Thyroid gland (tissue), 4 donors: ENCODE measurements around the gene ASAP2. TPM values are rescaled to one million over a fixed set of nuclear protein-coding genes. Genes with fewer than 3 reads are reported as not detected.

Source experiments
- DNase-seq, 2 donors: peaks; one replicate each; pipeline ENCODE4 v3.0.0-alpha.2; 2019
- H3K27ac ChIP-seq, 3 donors: fragments of 200-600 bp; sonication (generic); 1 replicate in 2 of 3; 2 replicates in 1 of 3; pipeline ENCODE4 v1.5.1; 2016 to 2019; ENCODE audit warnings: mild to moderate bottlenecking in 1 of 3, moderate library complexity in 1 of 3
- H3K27me3 ChIP-seq: fragments of 200-600 bp; sonication (generic); one replicate; pipeline ENCODE4 v1.5.1; 2019
- H3K36me3 ChIP-seq, 2 donors: fragments of 200-600 bp; sonication (generic); one replicate each; pipeline ENCODE4 v1.5.1; 2016 to 2019
- H3K4me1 ChIP-seq, 2 donors: fragments of 200-600 bp; sonication (generic); one replicate each; pipeline ENCODE4 v1.5.1; 2017 to 2019
- H3K4me3 ChIP-seq, 3 donors: fragments of 200-600 bp; sonication (generic); replicated peaks in 1 of 3; 1 replicate in 2 of 3; 2 replicates in 1 of 3; pipeline ENCODE4 v1.5.1; 2016; ENCODE audit warnings: mild to moderate bottlenecking in 1 of 3
- H3K9me3 ChIP-seq: fragments of 200-600 bp; sonication (generic); one replicate; pipeline ENCODE4 v1.5.1; 2017
- POLR2A ChIP-seq, 2 donors: fragments of 450-650 bp; IDR thresholded peaks; one replicate each; pipeline ENCODE4 v1.6.1; 2017; ENCODE audit warnings: antibody characterized with exemption in 2 of 2, mild to moderate bottlenecking in 2 of 2, moderate library complexity in 1 of 2
- WGBS, 2 donors: methylation state at CpG; one replicate each; pipeline ENCODE4 v1.1.5; 2017; 5-methylcytosine and 5-hydroxymethylcytosine counted together
- intact Hi-C: fragments of 100-400 bp; cut with DNase I; formaldehyde crosslinking; loops from one replicate; pipeline ENCODE4 v1.15.1; 2023
- total RNA-seq, 4 donors: library from RNA; depleted of rRNA; stranded (reverse); fragments of >200 nt; gene quantifications; one replicate each; pipeline ENCODE4 v1.2.3, GENCODE V29; 2016
- TF ChIP-seq, protein P1 (sequence below), 6 experiments: fragments of 200-600 bp in 3 of 6; fragments of 450-650 bp in 3 of 6; sonication (generic) in 3 of 6; IDR thresholded peaks; one replicate each; pipeline ENCODE4 v1.5.1; 2016 to 2019; ENCODE audit warnings: antibody characterized with exemption in 6 of 6, mild to moderate bottlenecking in 2 of 6, inconsistent platforms in 1 of 6, moderate library complexity in 1 of 6

Gene ASAP2
- total RNA-seq, 4 donors from 2014 or later: 40.3 to 55.3 (median 47.3) TPM

DNA sequence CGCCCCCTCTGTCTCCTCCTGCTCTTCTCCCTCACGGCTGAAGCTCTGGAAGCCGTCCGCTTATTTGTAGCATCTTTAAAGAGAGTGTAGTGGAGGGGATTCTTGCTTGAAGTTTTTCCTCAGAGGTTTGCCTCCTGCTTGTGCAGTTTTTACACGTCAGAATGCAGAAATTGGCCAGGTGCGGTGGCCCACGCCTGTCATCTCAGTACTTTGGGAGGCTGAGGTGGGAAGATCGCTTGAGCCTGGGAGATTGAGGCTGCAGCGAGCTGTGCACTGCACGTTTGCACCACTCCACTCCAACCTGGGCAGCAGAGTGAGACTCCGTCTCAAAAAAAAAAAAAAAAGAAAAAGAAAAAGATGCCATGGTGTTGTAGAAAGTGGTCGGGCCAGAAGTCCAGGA is 147.7 kb downstream of the ASAP2 start:
- peaks cover 9 to 24% of the 10 kb centered on the region in 2 donors for H3K36me3 ChIP-seq
- 89 to 91% methylated on average over 12 of the region's 12 CpGs for WGBS, 2 donors
- no peak for DNase-seq
- TF ChIP-seq POLR2A (IDR thresholded peaks at IDR 0.05): no peak
- TF ChIP-seq, protein P1, sequence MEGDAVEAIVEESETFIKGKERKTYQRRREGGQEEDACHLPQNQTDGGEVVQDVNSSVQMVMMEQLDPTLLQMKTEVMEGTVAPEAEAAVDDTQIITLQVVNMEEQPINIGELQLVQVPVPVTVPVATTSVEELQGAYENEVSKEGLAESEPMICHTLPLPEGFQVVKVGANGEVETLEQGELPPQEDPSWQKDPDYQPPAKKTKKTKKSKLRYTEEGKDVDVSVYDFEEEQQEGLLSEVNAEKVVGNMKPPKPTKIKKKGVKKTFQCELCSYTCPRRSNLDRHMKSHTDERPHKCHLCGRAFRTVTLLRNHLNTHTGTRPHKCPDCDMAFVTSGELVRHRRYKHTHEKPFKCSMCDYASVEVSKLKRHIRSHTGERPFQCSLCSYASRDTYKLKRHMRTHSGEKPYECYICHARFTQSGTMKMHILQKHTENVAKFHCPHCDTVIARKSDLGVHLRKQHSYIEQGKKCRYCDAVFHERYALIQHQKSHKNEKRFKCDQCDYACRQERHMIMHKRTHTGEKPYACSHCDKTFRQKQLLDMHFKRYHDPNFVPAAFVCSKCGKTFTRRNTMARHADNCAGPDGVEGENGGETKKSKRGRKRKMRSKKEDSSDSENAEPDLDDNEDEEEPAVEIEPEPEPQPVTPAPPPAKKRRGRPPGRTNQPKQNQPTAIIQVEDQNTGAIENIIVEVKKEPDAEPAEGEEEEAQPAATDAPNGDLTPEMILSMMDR (IDR thresholded peaks at IDR 0.05): no peak
- peaks cover 0 to 14% of the 10 kb centered on the region in 2 donors for H3K4me1 ChIP-seq
- intact Hi-C loops: no loop called here
- H3K27me3 ChIP-seq: no peaks in the 10 kb centered on the region
- H3K27ac ChIP-seq: no peak overlapping the region
- H3K9me3 ChIP-seq: no peaks in the 10 kb centered on the region
- H3K4me3 ChIP-seq: no peak overlapping the region

DNA sequence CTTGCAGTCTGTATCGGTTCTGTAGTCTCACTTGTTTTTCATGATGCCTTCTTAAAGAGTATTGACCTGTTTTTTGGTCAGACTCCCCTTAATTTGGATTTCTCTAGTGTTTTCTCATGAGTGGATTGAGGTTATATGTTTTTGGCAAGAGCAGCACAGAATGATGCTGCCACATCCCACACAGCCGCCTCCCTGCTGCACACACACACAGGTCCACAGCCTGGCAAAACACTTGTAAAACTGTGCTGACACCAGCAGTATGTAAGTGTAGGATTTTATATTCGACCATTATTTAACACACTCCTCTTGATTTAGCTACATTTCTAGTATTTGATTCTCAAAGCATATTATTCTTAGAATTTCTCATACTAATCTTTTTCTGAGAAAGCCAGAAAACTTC is 148.7 kb downstream of the ASAP2 start:
- intact Hi-C loops: no loop called here
- WGBS, 2 donors: 83 to 88% methylated on average over 3 of the region's 3 CpGs
- no peak for DNase-seq

GRCh38 chr2:9355716-9356115 is 149.1 kb downstream of the ASAP2 start:
- no peak for DNase-seq
- intact Hi-C loops: no loop called here

More for the DNA sequence above, 148.7 kb downstream of the ASAP2 start:
- Histone ChIP-seq H3K4me1 (peaks cover 0 to 14% of the 10 kb centered on the region in 2 donors), H3K36me3 (peaks cover 9 to 24% of the 10 kb centered on the region in 2 donors), H3K4me3 (no peak overlapping the region), H3K9me3 (no peaks in the 10 kb centered on the region), H3K27ac (peak overlapping the region in 1 of 3 donors; percentile 8), H3K27me3 (no peaks in the 10 kb centered on the region)
- TF ChIP-seq, protein P1 (IDR thresholded peaks at IDR 0.05): no peak
- TF ChIP-seq POLR2A (IDR thresholded peaks at IDR 0.05): no peak

GRCh38 chr2:9356261-9356660 is 149.6 kb downstream of the ASAP2 start:
- Histone ChIP-seq H3K9me3 (no peaks in the 10 kb centered on the region), H3K27me3 (no peaks in the 10 kb centered on the region), H3K4me1 (peaks cover 0 to 14% of the 10 kb centered on the region in 2 donors), H3K27ac (peak overlapping the region in 1 of 3 donors; percentile 8), H3K36me3 (peaks cover 6 to 17% of the 10 kb centered on the region in 2 donors), H3K4me3 (no peak overlapping the region)
- intact Hi-C loops: no loop called here
- TF ChIP-seq, protein P1 (IDR thresholded peaks at IDR 0.05): no peak
- TF ChIP-seq POLR2A (IDR thresholded peaks at IDR 0.05): no peak
- WGBS, 2 donors: 57 to 65% methylated on average over 11 of the region's 11 CpGs
- peak in 1 of 2 donors; percentile 21 for DNase-seq

More at GRCh38 chr2:9355716-9356115, 149.1 kb downstream of the ASAP2 start:
- Histone ChIP-seq H3K4me3 (no peak overlapping the region), H3K4me1 (peaks cover 0 to 14% of the 10 kb centered on the region in 2 donors), H3K36me3 (peaks cover 9 to 22% of the 10 kb centered on the region in 2 donors), H3K27ac (peak overlapping the region in 1 of 3 donors; percentile 8), H3K9me3 (no peaks in the 10 kb centered on the region), H3K27me3 (no peaks in the 10 kb centered on the region)
- TF ChIP-seq POLR2A (IDR thresholded peaks at IDR 0.05): no peak
- TF ChIP-seq, protein P1 (IDR thresholded peaks at IDR 0.05): no peak
- 70 to 80% methylated on average over 4 of the region's 4 CpGs for WGBS, 2 donors

- no peaks in the 10 kb centered on the region for H3K9me3 ChIP-seq
- peaks cover 0 to 14% of the 10 kb centered on the region in 2 donors for H3K4me1 ChIP-seq
- H3K4me3 ChIP-seq: no peak overlapping the region
- peaks cover 6 to 15% of the 10 kb centered on the region in 2 donors for H3K36me3 ChIP-seq
- no peak overlapping the region for H3K27ac ChIP-seq
- DNase-seq: no peak
- H3K27me3 ChIP-seq: no peaks in the 10 kb centered on the region
- intact Hi-C loops: no loop called here
- whole genome bisulfite sequencing, 2 donors: 63 to 70% methylated on average over 1 of the region's 1 CpG
- no peak for TF ChIP-seq POLR2A (IDR thresholded peaks at IDR 0.05)
- TF ChIP-seq, protein P1 (IDR thresholded peaks at IDR 0.05): no peak
Measured at GRCh38 chr2:9358846-9359245, 152.2 kb downstream of the ASAP2 start.
